HG02870 (cell line): ENCODE data around the gene FAM3C.
"Not testable (repeated sequence)": the region's sequence is repeated elsewhere in the genome, so short reads cannot be mapped to it uniquely, and the experiment has no call there.

Source experiments
- ATAC-seq: cut with Tn5 transposase; IDR thresholded peaks from one replicate; pipeline ENCODE4 v1.9.1; 2021; ENCODE audit warnings: mild to moderate bottlenecking, moderate library complexity; ENCODE audit not compliant: unreplicated experiment

FAM3C gene, protein sequence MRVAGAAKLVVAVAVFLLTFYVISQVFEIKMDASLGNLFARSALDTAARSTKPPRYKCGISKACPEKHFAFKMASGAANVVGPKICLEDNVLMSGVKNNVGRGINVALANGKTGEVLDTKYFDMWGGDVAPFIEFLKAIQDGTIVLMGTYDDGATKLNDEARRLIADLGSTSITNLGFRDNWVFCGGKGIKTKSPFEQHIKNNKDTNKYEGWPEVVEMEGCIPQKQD

DNA sequence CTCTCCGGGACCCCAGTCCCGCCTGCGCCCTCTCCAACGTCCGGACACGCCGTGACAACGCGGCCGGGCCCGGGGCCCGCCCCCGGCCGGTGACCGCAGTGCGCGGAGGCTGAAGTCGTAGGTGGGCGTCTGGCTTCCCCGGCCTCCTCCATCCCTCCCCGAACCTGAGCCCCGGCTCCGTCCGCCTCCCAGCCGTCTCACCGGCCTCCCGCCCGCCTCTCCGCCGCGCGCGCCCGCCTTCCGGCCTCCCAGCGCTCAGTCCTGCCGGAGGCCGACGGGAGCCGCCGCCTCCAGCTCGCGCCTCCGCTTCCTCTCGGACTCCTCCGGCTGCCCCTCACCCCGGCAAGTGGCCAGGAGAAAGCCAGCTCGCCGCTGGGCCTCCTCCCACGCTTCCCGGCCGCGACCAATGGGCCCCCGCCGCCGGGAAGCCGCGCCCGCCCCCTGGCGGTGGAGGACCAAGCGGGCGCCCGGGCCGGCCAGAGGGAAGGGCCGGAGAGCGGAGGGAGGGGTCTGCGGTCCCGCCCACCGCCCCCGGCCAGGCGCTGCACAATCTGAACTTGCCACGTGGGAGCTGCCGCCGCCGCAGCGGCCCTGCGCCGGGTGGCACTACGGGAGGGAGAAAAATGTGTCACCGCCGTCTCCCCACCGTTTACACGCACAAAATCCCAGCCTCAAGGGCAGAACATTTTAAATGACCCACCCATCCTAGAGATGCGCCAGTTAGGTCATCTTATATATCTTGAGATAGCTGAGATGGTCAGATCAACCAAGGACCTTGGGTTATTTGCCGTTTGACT, at the start of gene FAM3C:
FAM3C (minus strand) TSS at position 348 of the 797 bp plus-strand sequence. CDS start 13,339 bp downstream, outside the sequence.
- peak; percentile 76 for ATAC-seq

DNA sequence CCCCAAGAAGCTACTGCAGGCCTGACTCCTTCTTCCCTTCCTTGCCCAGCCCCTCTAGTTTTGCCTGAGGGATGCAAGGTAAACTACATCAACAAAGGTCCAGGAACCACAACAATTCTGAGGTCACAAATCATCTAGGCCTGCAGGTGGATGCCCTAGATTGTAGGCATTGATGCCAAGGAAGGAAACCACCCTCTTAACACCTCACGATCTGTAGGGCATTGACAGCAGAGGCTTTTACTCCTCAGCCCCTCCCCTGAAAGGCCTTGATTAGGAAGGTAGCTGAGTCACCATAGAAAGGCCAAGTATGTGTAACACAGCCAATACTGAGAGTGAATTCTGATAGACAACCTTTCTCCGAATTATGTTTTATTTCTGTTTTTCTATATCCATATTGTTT, 46.7 kb upstream of the FAM3C start:
- no peak for ATAC-seq

GRCh38 chr7:121440857-121441503, 44.9 kb upstream of the FAM3C start:
- ATAC-seq: no peak

DNA sequence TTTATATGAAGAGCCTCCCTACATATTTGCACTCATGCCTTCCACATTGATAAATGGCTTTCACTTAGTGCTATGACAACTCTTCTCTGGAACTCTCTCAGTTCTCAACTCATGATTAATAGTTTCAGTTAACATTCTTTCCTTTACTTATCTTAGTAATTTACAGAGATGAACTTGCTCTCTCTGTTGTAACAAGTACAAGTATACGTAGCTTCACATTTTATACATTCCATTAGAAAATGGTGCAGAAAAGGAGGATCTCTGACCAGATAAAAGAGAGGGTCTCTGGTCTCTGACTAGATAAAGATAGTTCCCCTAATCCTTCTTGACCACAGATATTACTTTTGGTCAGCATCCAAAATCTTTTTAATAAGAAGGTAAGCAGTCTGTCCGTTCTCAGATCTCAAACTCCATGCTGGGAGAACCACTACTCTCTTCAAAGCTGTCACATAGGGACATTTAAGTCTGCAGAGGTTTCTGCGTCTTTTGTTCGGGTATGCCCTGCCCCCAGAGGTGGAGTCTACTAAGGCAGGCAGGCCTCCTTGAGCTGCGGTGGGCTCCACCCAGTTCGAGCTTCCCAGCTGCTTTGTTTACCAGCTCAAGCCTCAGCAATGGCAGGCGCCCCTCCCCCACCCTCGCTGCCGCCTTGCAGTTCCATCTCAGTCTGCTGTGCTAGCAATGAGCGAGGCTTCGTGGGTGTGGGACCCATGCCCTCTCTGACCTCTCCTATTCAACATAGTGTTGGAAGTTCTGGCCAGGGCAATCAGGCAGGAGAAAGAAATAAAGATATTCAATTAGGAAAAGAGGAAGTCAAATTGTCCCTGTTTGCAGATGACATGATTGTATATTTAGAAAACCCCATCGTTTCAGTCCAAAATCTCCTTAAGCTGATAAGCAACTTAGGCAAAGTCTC, 42.2 kb upstream of the FAM3C start:
- peak; percentile 38 for ATAC-seq

- ATAC-seq: no peak
Observed at GRCh38 chr7:121437470-121437869, 41.4 kb upstream of the FAM3C start.

- ATAC-seq: no peak
Observed at GRCh38 chr7:121436688-121437087, 40.6 kb upstream of the FAM3C start.

DNA sequence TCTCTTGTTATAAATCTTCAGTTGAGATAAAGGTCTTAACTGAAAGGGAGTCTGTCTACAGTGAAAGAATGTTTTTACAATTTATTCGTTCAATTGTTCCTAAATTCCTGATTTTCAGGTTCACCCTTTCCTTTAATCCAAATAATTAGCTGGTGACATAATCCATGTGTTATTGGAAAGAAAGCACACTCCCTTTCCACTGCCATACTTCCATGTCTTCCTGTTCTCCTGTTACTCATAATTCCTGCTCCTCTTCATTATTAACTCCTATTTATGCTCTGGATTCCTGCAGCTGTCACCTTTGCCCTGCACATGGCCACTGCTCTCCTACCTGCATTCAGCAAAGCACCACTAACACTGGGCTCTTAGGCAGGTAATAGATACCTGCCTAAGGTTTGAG, 40.0 kb upstream of the FAM3C start:
- no peak for ATAC-seq

- ATAC-seq: peak; percentile 53
Observed at GRCh38 chr7:121433775-121434174, 37.7 kb upstream of the FAM3C start.

DNA sequence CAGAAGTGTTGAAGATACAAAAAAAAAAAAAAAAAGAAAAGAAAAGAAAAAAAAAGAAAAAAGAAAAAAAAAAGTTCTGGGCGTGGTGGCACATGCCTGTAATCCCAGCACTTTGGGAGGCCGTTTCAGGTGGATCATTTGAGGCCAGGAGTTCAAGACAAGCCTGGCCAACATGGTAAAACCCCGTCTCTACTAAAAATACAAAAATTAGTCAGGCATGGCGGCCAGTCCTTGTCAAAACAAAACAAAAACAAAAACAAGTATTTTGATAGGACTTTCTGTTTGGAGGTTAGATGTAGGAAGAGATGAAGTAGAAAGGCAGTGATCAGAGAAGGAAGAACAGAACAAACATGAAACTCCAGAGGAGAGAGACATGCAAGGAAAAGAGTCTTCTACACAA, 36.4 kb upstream of the FAM3C start:
- peak; percentile 69 for ATAC-seq

GRCh38 chr7:121431996-121432395, 35.9 kb upstream of the FAM3C start:
- no peak for ATAC-seq

GRCh38 chr7:121431389-121431995, 35.4 kb upstream of the FAM3C start:
- no peak for ATAC-seq

- ATAC-seq: no peak
Observed at GRCh38 chr7:121430558-121430957, 34.5 kb upstream of the FAM3C start.

- ATAC-seq: no peak
Observed at GRCh38 chr7:121429798-121430197, 33.7 kb upstream of the FAM3C start.

- ATAC-seq: no peak
Observed at GRCh38 chr7:121428855-121429489, 32.9 kb upstream of the FAM3C start.

DNA sequence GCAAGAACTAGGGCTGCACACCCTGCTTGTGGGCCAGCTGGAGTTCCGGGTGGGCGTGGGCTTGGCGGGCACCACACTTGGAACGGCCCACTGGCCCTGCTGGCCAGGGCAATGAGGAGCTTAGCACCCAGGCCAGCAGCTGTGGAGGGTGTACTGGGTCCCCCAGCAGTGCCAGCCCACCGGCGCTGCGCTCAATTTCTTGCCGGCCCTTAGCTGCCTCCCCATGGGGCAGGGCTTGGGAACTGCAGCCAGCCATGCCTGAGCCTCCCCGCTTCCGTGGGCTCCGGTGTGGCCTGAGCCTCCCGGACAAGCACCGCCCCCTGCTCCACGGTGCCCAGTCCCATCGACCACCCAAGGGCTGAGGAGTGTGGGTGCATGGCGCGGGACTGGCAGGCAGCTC, 25.6 kb upstream of the FAM3C start:
- ATAC-seq: not testable (repeated sequence)

DNA sequence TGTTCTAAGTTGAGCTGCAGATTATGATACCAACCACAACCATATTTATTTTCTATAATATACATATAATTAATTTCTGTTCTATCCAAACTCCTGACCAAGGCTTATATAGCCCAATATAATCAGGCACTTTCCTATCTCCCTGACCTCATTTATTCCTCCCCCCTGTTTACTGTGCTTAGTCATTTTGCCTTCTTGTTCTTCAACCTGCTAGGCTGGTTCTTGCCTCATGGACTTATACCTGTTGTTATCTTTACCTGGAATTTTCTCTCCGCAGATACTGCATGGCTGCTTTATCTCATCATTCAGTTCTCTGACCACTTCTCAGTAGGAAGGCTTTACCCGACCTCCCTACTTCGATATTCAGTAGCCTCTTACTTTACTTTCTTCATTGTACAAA, 24.9 kb upstream of the FAM3C start:
- ATAC-seq: no peak

GRCh38 chr7:121419201-121420148, 23.4 kb upstream of the FAM3C start:
- no peak for ATAC-seq

DNA sequence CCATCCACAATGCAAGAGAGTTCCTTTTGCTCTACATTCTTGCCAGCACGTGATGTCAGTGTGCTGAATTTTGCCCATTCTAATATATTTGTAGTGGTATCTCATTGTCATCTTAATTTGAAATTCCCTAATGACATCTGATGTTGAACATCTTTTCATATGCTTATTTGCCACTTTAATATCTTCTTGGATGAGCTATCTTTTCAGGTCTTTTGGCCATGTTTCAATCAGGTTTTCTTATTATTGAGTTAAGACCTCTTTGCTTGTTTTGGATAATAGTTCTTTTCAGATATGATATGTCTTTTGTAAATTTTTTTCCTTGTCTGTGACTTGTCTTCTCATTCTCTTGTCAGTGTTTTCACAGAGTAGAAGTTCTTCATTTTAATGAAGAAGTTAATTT, 20.4 kb upstream of the FAM3C start:
- ATAC-seq: no peak

GRCh38 chr7:121414436-121414835, 18.3 kb upstream of the FAM3C start:
- no peak for ATAC-seq
